ENCODE measurements around the gene HSPB9.

HSPB9 gene

GRCh38 chr17:42169351-42169750 lies 46.7 kb downstream of the HSPB9 start:
- Histone ChIP-seq H3K4me1 (no peaks in the 10 kb centered on the region), H3K4me3 (ENCODE audit: low read depth, low read length) (no peak overlapping the region), H3K27me3 (no peaks in the 10 kb centered on the region), H3K36me3 (peaks cover 9% of the 10 kb centered on the region), H3K9me3 (no peaks in the 10 kb centered on the region)
- TF ChIP-seq CTCF (IDR thresholded peaks at IDR 0.05; ENCODE audit: low read depth, low read length) = no peak
- no peak for DNase-seq

- Histone ChIP-seq H3K4me1 (no peaks in the 10 kb centered on the region), H3K36me3 (peaks cover 19% of the 10 kb centered on the region), H3K27me3 (no peaks in the 10 kb centered on the region), H3K4me3 (ENCODE audit: low read depth, low read length) (no peak overlapping the region), H3K9me3 (no peaks in the 10 kb centered on the region)
- TF ChIP-seq CTCF (IDR thresholded peaks at IDR 0.05; ENCODE audit: low read depth, low read length) = no peak
- no peak for DNase-seq
Measured at GRCh38 chr17:42171831-42172230, 49.2 kb downstream of the HSPB9 start.

Measured in BE2C (cell line).